K562 (cell line): Measurements from ENCODE around the gene TM9SF4. TPM values are rescaled to one million over a fixed set of nuclear protein-coding genes. Genes with fewer than 3 reads are reported as not detected.

Experiments used
- ATAC-seq: fragments of 200-7000 bp; cut with Tn5 transposase; 3 replicates; pipeline ENCODE4 v1.9.1; 2020; ENCODE audit warnings: moderate library complexity
- BruUV-seq: library from RNA; stranded (reverse); fragments of 400-500 nt; replicated peaks from 2 replicates; lab custom pipeline; 2021; lab: Mats Ljungman, UMichigan
- CTCF ChIA-PET: fragments of 300-600 bp; formaldehyde crosslinking; extraction: SDS; loops from one replicate; lab custom pipeline; 2021; ENCODE audit warnings: low intra/inter-chr PET ratio; lab: Yijun Ruan, JAX
- POLR2A ChIA-PET: fragments of 300-600, 350-650 bp; sonication (Branson Sonifier 250); formaldehyde crosslinking; extraction: SDS; loops from one replicate; lab custom pipeline; 2021; ENCODE audit warnings: antibody characterized with exemption, inconsistent platforms; lab: Yijun Ruan, JAX
- DNase-seq, 4 experiments: peaks; one replicate each; pipeline versions ENCODE4 v3.0.0 to v3.0.0-alpha.2; 2011 to 2018; ENCODE audit warnings: low spot score in 3 of 4, mixed read lengths in 3 of 4; ENCODE audit errors: extremely low read depth in 1 of 4
- FAIRE-seq: peaks from 2 replicates; lab custom pipeline; 2011; peaks lifted over from hg19 to GRCh38; lab: Jason Lieb, UNC
- H2AFZ ChIP-seq: 2 replicates; pipeline ENCODE4 v1.6.0; 2011; ENCODE audit warnings: low read depth, low read length, control low read depth, inconsistent platforms
- H3K27ac ChIP-seq: fragments of 200-600 bp; 3 replicates; pipeline ENCODE4 v1.8.0; 2011; ENCODE audit warnings: low read depth, mild to moderate bottlenecking, control low read depth, inconsistent platforms, low read length, moderate library complexity, mixed read lengths; ENCODE audit errors: extremely low read depth
- H3K27me3 ChIP-seq, 2 experiments: fragments of 300-600 bp in 1 of 2; 2 replicates in 1 of 2; 3 replicates in 1 of 2; pipeline versions ENCODE4 v1.6.0 to v1.8.0; 2011; ENCODE audit warnings: inconsistent platforms in 2 of 2, low read length in 2 of 2, mild to moderate bottlenecking in 1 of 2, mixed read lengths in 1 of 2, moderate library complexity in 1 of 2; ENCODE audit not compliant: control insufficient read depth in 2 of 2, insufficient read depth in 2 of 2
- H3K36me3 ChIP-seq: fragments of 300-600 bp; 3 replicates; pipeline ENCODE4 v1.8.0; 2011; ENCODE audit warnings: mild to moderate bottlenecking, low read length, inconsistent platforms; ENCODE audit not compliant: control insufficient read depth, insufficient read depth
- H3K4me1 ChIP-seq, 2 experiments: fragments of 200-600 bp in 1 of 2; replicated peaks in 1 of 2; 2 replicates in 1 of 2; 3 replicates in 1 of 2; pipeline versions ENCODE4 v1.5.1 to v1.8.0; 2011; ENCODE audit warnings: inconsistent platforms in 2 of 2, low read length in 2 of 2, mild to moderate bottlenecking in 1 of 2, mixed read lengths in 1 of 2, moderate library complexity in 1 of 2; ENCODE audit not compliant: control insufficient read depth in 2 of 2, insufficient read depth in 2 of 2
- H3K4me2 ChIP-seq: 2 replicates; pipeline ENCODE4 v1.6.1; 2011; ENCODE audit warnings: low read length, control low read depth, inconsistent platforms, mixed read lengths; ENCODE audit not compliant: insufficient read depth
- H3K4me3 ChIP-seq: fragments of 200-600 bp; sonication (generic), shearing (Covaris generic); 2 replicates; pipeline ENCODE4 v1.5.1; 2016; ENCODE audit warnings: control low read depth, inconsistent platforms
- H3K79me2 ChIP-seq: fragments of 200-600 bp; 3 replicates; pipeline ENCODE4 v1.8.0; 2011; ENCODE audit warnings: low read length, inconsistent platforms; ENCODE audit not compliant: control insufficient read depth, insufficient read depth
- H3K9ac ChIP-seq, 2 experiments: 2 replicates each; pipeline versions ENCODE4 v1.6.0 to v1.6.1; 2011; ENCODE audit warnings: low read depth in 2 of 2, low read length in 2 of 2, control low read depth in 1 of 2, inconsistent platforms in 1 of 2, mild to moderate bottlenecking in 1 of 2, mixed read lengths in 1 of 2; ENCODE audit not compliant: insufficient read depth in 1 of 2
- H3K9me1 ChIP-seq: one replicate; pipeline ENCODE4 v1.6.0; 2011; ENCODE audit warnings: inconsistent platforms, mild to moderate bottlenecking, low read length, moderate library complexity; ENCODE audit not compliant: control insufficient read depth, insufficient read depth
- H3K9me3 ChIP-seq: replicated peaks from 2 replicates; pipeline ENCODE4 v1.5.1; 2011; ENCODE audit warnings: low read depth, low read length, inconsistent platforms; ENCODE audit not compliant: control insufficient read depth, insufficient read depth
- H4K20me1 ChIP-seq: replicated peaks from 2 replicates; pipeline ENCODE4 v1.6.1; 2011; ENCODE audit warnings: low read length, inconsistent platforms, mixed read lengths; ENCODE audit not compliant: control insufficient read depth, insufficient read depth
- BRF1 ChIP-seq: IDR thresholded peaks from 3 replicates; pipeline ENCODE4 v1.6.1; 2011; ENCODE audit warnings: borderline replicate concordance, mild to moderate bottlenecking; ENCODE audit not compliant: insufficient read length; ENCODE audit errors: extremely low read depth
- ETS2 ChIP-seq: IDR thresholded peaks from 2 replicates; pipeline ENCODE4 v1.6.1; 2016; ENCODE audit warnings: borderline replicate concordance, missing genetic modification characterization, mild to moderate bottlenecking, moderate library complexity, missing compliant biosample characterization; ENCODE audit not compliant: poor library complexity, severe bottlenecking
- FOXK2 ChIP-seq, 2 experiments: fragments of 450-650 bp; IDR thresholded peaks in 1 of 2; conservative IDR thresholded peaks in 1 of 2; 2 replicates each; pipeline ENCODE4 v1.6.1; 2016; ENCODE audit warnings: low read depth in 2 of 2, mild to moderate bottlenecking in 1 of 2
- NFIC ChIP-seq: fragments of 450-650 bp; IDR thresholded peaks from 2 replicates; pipeline ENCODE4 v1.6.1; 2017; ENCODE audit warnings: mild to moderate bottlenecking, inconsistent platforms
- PHF21A ChIP-seq: fragments of 450-650 bp; IDR thresholded peaks from 2 replicates; pipeline ENCODE4 v1.6.1; 2017; ENCODE audit warnings: low read depth, borderline replicate concordance
- TRIM28 ChIP-seq: fragments of 450-650 bp; IDR thresholded peaks from 2 replicates; pipeline ENCODE4 v1.6.1; 2017
- ZBTB17 ChIP-seq: fragments of 450-650 bp; formaldehyde crosslinking; IDR thresholded peaks from 2 replicates; pipeline ENCODE4 v1.4.0; 2020; ENCODE audit warnings: mild to moderate bottlenecking
- ZNF133 ChIP-seq: fragments of 250-450 bp; sonication (Bioruptor Pico); IDR thresholded peaks from 2 replicates; pipeline ENCODE4 v1.4.0; 2020; ENCODE audit warnings: mild to moderate bottlenecking
- ZNF75A ChIP-seq: fragments of 450-650 bp; formaldehyde crosslinking; IDR thresholded peaks from 2 replicates; pipeline ENCODE4 v1.4.0; 2020; ENCODE audit warnings: mild to moderate bottlenecking
- WGBS: fragments of 100-300 bp; shearing (Covaris generic); methylation state at CpG from one replicate; pipeline ENCODE4 v1.1.6; 2016; ENCODE audit warnings: low coverage, mixed read lengths; ENCODE audit not compliant: insufficient coverage; ENCODE audit errors: missing lambda C conversion rate; 5-methylcytosine and 5-hydroxymethylcytosine counted together
- in situ Hi-C: fragments of 300-500 bp; cut with MboI; formaldehyde crosslinking; loops from 4 replicates; pipeline ENCODE4 v1.15.0; 2018; ENCODE audit warnings: inconsistent platforms, mixed read lengths
- intact Hi-C: fragments of 100-400 bp; cut with micrococcal nuclease; formaldehyde crosslinking; loops from 2 replicates; pipeline ENCODE4 v1.14.2; 2022
- polyA plus RNA-seq, 8 experiments: library from polyadenylated mRNA; depleted of rRNA in 4 of 8; stranded (reverse) in 5 of 8; unstranded in 3 of 8; fragments of >200 nt; fragmentation: Nextera tagmentation in 2 of 8; fragmentation: Illumina TruSeq in 1 of 8; extraction: Ambion mirVana in 2 of 8; extraction: Trizol in 1 of 8; gene quantifications; 2 replicates each; pipeline versions ENCODE4 v1.2.1 to v1.2.3, GENCODE V29; 2011 to 2014; ENCODE audit warnings: inconsistent platforms in 1 of 8, missing spikeins in 1 of 8
- total RNA-seq, 7 experiments: library from RNA; depleted of rRNA in 6 of 7; stranded (reverse); fragments of >200 nt in 6 of 7; fragmentation: Illumina TruSeq in 2 of 7; extraction: Trizol in 2 of 7; gene quantifications; 2 replicates each; pipeline versions ENCODE4 v1.2.1 to v1.2.3, GENCODE V29; 2011 to 2021; ENCODE audit warnings: low replicate concordance in 1 of 7
- TF ChIP-seq, protein P1 (sequence below), 3 experiments: fragments of 200-800 bp in 1 of 3; sonication (Bioruptor generic) in 1 of 3; sonication (generic) in 1 of 3; formaldehyde crosslinking in 1 of 3; IDR thresholded peaks; 2 replicates each; pipeline versions ENCODE4 v1.6.1 to v1.8.0; 2016 to 2022; ENCODE audit warnings: mild to moderate bottlenecking in 2 of 3, missing compliant biosample characterization in 2 of 3, missing genetic modification characterization in 2 of 3, missing genetic modification reagents in 1 of 3

The TM9SF4 gene
- total and polyA plus RNA-seq, 9 of the 15 experiments (the other 6 are each of a cell fraction or from before 2014, with no cell fraction given), result 14.5 to 46.3 (median 26.9) TPM

DNA sequence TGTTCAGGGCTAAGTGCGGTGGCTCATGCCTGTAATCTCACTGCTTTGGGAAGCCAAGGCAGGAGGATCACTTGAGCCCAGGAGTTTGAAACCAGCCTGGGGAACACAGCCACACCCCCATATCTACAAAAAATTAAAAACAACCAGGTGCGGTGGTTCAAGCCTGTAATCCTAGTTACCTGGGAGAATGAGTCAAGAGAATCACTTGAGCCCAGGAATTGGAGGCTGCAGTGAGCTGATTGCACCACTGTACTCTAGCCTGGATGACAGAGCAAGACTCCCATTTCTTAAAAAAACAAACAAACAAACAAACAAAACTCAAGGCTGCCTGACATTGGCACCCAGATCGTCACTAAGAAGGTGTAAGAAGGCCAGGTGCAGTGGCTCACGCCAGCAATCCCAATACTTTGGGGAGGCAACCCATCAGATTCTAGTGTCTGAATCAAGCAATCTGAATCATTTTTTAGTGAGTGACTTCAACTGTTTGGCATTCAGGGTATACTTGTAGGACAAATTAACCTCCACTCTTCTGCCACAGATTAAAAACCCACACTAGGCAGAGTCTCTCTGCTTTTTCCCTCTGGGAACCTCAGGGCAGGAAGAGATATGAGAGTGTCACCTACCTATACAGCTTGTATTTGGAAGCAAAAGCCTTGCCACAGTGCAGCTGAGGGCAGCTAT lies 91.9 kb downstream of the TM9SF4 start:
- BruUV-seq, result no TSS peak
- no peak overlapping the region for H3K4me3 ChIP-seq
- no peak overlapping the region for H3K4me2 ChIP-seq
- CTCF ChIA-PET, result no interaction called here
- no peak for TF ChIP-seq ZBTB17 (CRISPR knock-in tag)
- no peak for TF ChIP-seq NFIC
- no peak for TF ChIP-seq ZNF75A (CRISPR knock-in tag)
- TF ChIP-seq, protein P1, sequence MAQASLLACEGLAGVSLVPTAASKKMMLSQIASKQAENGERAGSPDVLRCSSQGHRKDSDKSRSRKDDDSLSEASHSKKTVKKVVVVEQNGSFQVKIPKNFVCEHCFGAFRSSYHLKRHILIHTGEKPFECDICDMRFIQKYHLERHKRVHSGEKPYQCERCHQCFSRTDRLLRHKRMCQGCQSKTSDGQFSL (CRISPR knock-in tag; IDR thresholded peaks at IDR 0.05), result no peak
- TF ChIP-seq, protein P1 (tag; IDR thresholded peaks at IDR 0.05), result no peak
- TF ChIP-seq ETS2 (tag), result no peak
- no peak for TF ChIP-seq PHF21A
- no peak for TF ChIP-seq TRIM28
- no peak for TF ChIP-seq ZNF133 (CRISPR knock-in tag)
- no peak for TF ChIP-seq FOXK2 (conservative IDR thresholded peaks at IDR 0.05 in 1 of 2, IDR thresholded peaks at IDR 0.05 in 1 of 2; ENCODE audit: low read depth in 2 of 2)
- TF ChIP-seq BRF1, result no peak
- intact Hi-C loops, result loop anchor here (10.0 kb wide), 1 partner anchor 153 kb away; the partner anchor contains the start of gene ASXL1
- peaks cover 3 to 29% of the 10 kb centered on the region in 2 experiments for H3K4me1 ChIP-seq
- no peak for FAIRE-seq
- no peak for DNase-seq
- H3K9me3 ChIP-seq, result no peaks in the 10 kb centered on the region
- 85% methylated on average over 4 of the region's 4 CpGs for WGBS
- H2AFZ ChIP-seq, result no peak overlapping the region
- no peak for ATAC-seq
- H3K36me3 ChIP-seq, result peaks cover 88% of the 10 kb centered on the region
- no peaks in the 10 kb centered on the region for H3K27me3 ChIP-seq
- POLR2A ChIA-PET, result interaction anchor here (0.5 to 1.1 kb wide), 3 partner anchors 12 to 75 kb away, joined by 3 read pairs; no protein-coding TSS in a partner anchor
- in situ Hi-C loops, result no loop called here
- no peaks in the 10 kb centered on the region for H3K9me1 ChIP-seq
- no peak overlapping the region for H3K27ac ChIP-seq
- H3K79me2 ChIP-seq, result peaks cover 68% of the 10 kb centered on the region
- H3K9ac ChIP-seq, result no peak overlapping the region
- H4K20me1 ChIP-seq, result peaks cover 22% of the 10 kb centered on the region
